Upper lobe of right lung (tissue), 1 donor: ENCODE measurements around the gene LRP1B. TPM values are rescaled to one million over a fixed set of nuclear protein-coding genes. Genes with fewer than 3 reads are reported as not detected.

Experiments
- ATAC-seq: fragments of 200-7000 bp; cut with Tn5 transposase; one replicate; pipeline ENCODE4 v1.9.1; 2020; ENCODE audit warnings: mild to moderate bottlenecking, moderate library complexity
- DNase-seq: peaks from one replicate; pipeline ENCODE4 v3.0.0-alpha.2; 2020
- H3K27ac ChIP-seq: fragments of 200-600 bp; one replicate; pipeline ENCODE4 v1.8.0; 2022
- H3K27me3 ChIP-seq: fragments of 200-600 bp; one replicate; pipeline ENCODE4 v1.8.0; 2022; ENCODE audit warnings: mild to moderate bottlenecking
- H3K36me3 ChIP-seq: fragments of 200-600 bp; one replicate; pipeline ENCODE4 v1.8.0; 2022
- H3K4me1 ChIP-seq: fragments of 200-600 bp; one replicate; pipeline ENCODE4 v1.8.0; 2022
- H3K4me3 ChIP-seq: fragments of 200-600 bp; one replicate; pipeline ENCODE4 v1.8.0; 2022; ENCODE audit warnings: mild to moderate bottlenecking
- H3K9me3 ChIP-seq: fragments of 200-600 bp; one replicate; pipeline ENCODE4 v1.8.0; 2022
- CTCF ChIP-seq: fragments of 200-600 bp; IDR thresholded peaks from one replicate; pipeline ENCODE4 v1.8.0; 2022; ENCODE audit warnings: antibody characterized with exemption
- intact Hi-C: fragments of 100-400 bp; cut with DNase I; formaldehyde crosslinking; loops from one replicate; pipeline ENCODE4 v1.11.0; 2022
- total RNA-seq: library from RNA; stranded (reverse); fragmentation: NEBNext Ultra II Directional; extraction: Animal tissue kit (Norgen Biotek cat#: 25700); gene quantifications from one replicate; pipeline ENCODE4 v1.2.1, GENCODE V29; 2021
- donor health status: DM: no; HTN: yes; CAD: no; lungs with severe emphysema.

The LRP1B gene
- total RNA-seq, 1 donor from 2014 or later: 0.12 TPM

GRCh38 chr2:141490886-141491285 is 639.9 kb downstream of the LRP1B start:
- no peak for DNase-seq
- intact Hi-C loops: no loop called here

GRCh38 chr2:141482697-141483096 is 648.1 kb downstream of the LRP1B start:
- no peak for TF ChIP-seq CTCF

More at GRCh38 chr2:141490886-141491285, 639.9 kb downstream of the LRP1B start:
- TF ChIP-seq CTCF: no peak
- Histone ChIP-seq H3K9me3 (no peaks in the 10 kb centered on the region), H3K4me1 (no peaks in the 10 kb centered on the region), H3K4me3 (no peak overlapping the region), H3K27me3 (no peaks in the 10 kb centered on the region), H3K36me3 (no peaks in the 10 kb centered on the region), H3K27ac (no peak overlapping the region)
- no peak for ATAC-seq

GRCh38 chr2:141475801-141476200 is 655.0 kb downstream of the LRP1B start:
- H3K36me3 ChIP-seq: no peaks in the 10 kb centered on the region
- no peak for ATAC-seq

More at GRCh38 chr2:141482697-141483096, 648.1 kb downstream of the LRP1B start:
- ATAC-seq (no peak), DNase-seq (no peak)
- Histone ChIP-seq H3K36me3 (no peaks in the 10 kb centered on the region), H3K27me3 (no peaks in the 10 kb centered on the region), H3K9me3 (no peaks in the 10 kb centered on the region), H3K4me3 (no peak overlapping the region), H3K4me1 (no peaks in the 10 kb centered on the region), H3K27ac (no peak overlapping the region)
- intact Hi-C loops: no loop called here

GRCh38 chr2:141468761-141469160 is 662.1 kb downstream of the LRP1B start:
- Histone ChIP-seq H3K27me3 (no peaks in the 10 kb centered on the region), H3K4me1 (no peaks in the 10 kb centered on the region), H3K9me3 (no peaks in the 10 kb centered on the region), H3K4me3 (no peak overlapping the region), H3K27ac (no peak overlapping the region), H3K36me3 (no peaks in the 10 kb centered on the region)
- no peak for DNase-seq
- no peak for TF ChIP-seq CTCF
- intact Hi-C loops: no loop called here
- ATAC-seq: no peak

More at GRCh38 chr2:141475801-141476200, 655.0 kb downstream of the LRP1B start:
- no peak for TF ChIP-seq CTCF
- intact Hi-C loops: no loop called here
- H3K9me3 ChIP-seq: no peaks in the 10 kb centered on the region
- no peaks in the 10 kb centered on the region for H3K4me1 ChIP-seq
- no peak for DNase-seq
- no peak overlapping the region for H3K27ac ChIP-seq
- no peak overlapping the region for H3K4me3 ChIP-seq
- H3K27me3 ChIP-seq: no peaks in the 10 kb centered on the region

GRCh38 chr2:141467331-141467730 is 663.5 kb downstream of the LRP1B start:
- no peaks in the 10 kb centered on the region for H3K4me1 ChIP-seq
- intact Hi-C loops: no loop called here
- H3K36me3 ChIP-seq: no peaks in the 10 kb centered on the region
- DNase-seq (no peak), ATAC-seq (no peak)
- H3K4me3 ChIP-seq: no peak overlapping the region
- no peaks in the 10 kb centered on the region for H3K27me3 ChIP-seq
- no peak for TF ChIP-seq CTCF
- no peaks in the 10 kb centered on the region for H3K9me3 ChIP-seq
- no peak overlapping the region for H3K27ac ChIP-seq

- no peak for ATAC-seq
- intact Hi-C loops: no loop called here
These were observed 665.8 kb downstream of the LRP1B start for GRCh38 chr2:141464995-141465394.

More at GRCh38 chr2:141464995-141465394, 665.8 kb downstream of the LRP1B start:
- no peak overlapping the region for H3K4me3 ChIP-seq
- H3K27ac ChIP-seq: no peak overlapping the region
- H3K9me3 ChIP-seq: no peaks in the 10 kb centered on the region
- no peaks in the 10 kb centered on the region for H3K4me1 ChIP-seq
- H3K27me3 ChIP-seq: no peaks in the 10 kb centered on the region
- no peak for DNase-seq
- TF ChIP-seq CTCF: no peak
- no peaks in the 10 kb centered on the region for H3K36me3 ChIP-seq
